WERI-Rb-1 (cell line): ENCODE results near the gene MANEAL.
A peak's percentile ranks its signal among the peaks of the same experiment; 100 is the strongest.

ENCODE experiments used
- DNase-seq: peaks from one replicate; pipeline ENCODE4 v3.0.0-alpha.2; 2020
- H3K27ac ChIP-seq: fragments of 250-450 bp; sonication (Bioruptor Pico); 2 replicates; pipeline ENCODE4 v1.5.1; 2020; ENCODE audit warnings: mild to moderate bottlenecking, moderate library complexity
- H3K27me3 ChIP-seq: fragments of 250-450 bp; sonication (Bioruptor Pico); 2 replicates; pipeline ENCODE4 v1.5.1; 2021; ENCODE audit warnings: mild to moderate bottlenecking, low read depth, moderate library complexity; ENCODE audit not compliant: insufficient read depth, severe bottlenecking
- H3K36me3 ChIP-seq: fragments of 250-450 bp; sonication (Bioruptor Pico); 2 replicates; pipeline ENCODE4 v1.5.1; 2020; ENCODE audit warnings: mild to moderate bottlenecking, moderate library complexity
- H3K4me3 ChIP-seq: 2 replicates; pipeline ENCODE4 v1.5.1; 2011; ENCODE audit warnings: low read depth, mild to moderate bottlenecking, control low read depth, low read length
- H3K9me3 ChIP-seq: fragments of 250-450 bp; sonication (Bioruptor Pico); 2 replicates; pipeline ENCODE4 v1.5.1; 2021; ENCODE audit warnings: mild to moderate bottlenecking, moderate library complexity; ENCODE audit not compliant: severe bottlenecking
- TF ChIP-seq, protein P1 (sequence below): IDR thresholded peaks from 2 replicates; pipeline ENCODE4 v1.5.1; 2011; ENCODE audit warnings: low read depth, mild to moderate bottlenecking, control low read depth, inconsistent platforms, low read length

The MANEAL gene

DNA sequence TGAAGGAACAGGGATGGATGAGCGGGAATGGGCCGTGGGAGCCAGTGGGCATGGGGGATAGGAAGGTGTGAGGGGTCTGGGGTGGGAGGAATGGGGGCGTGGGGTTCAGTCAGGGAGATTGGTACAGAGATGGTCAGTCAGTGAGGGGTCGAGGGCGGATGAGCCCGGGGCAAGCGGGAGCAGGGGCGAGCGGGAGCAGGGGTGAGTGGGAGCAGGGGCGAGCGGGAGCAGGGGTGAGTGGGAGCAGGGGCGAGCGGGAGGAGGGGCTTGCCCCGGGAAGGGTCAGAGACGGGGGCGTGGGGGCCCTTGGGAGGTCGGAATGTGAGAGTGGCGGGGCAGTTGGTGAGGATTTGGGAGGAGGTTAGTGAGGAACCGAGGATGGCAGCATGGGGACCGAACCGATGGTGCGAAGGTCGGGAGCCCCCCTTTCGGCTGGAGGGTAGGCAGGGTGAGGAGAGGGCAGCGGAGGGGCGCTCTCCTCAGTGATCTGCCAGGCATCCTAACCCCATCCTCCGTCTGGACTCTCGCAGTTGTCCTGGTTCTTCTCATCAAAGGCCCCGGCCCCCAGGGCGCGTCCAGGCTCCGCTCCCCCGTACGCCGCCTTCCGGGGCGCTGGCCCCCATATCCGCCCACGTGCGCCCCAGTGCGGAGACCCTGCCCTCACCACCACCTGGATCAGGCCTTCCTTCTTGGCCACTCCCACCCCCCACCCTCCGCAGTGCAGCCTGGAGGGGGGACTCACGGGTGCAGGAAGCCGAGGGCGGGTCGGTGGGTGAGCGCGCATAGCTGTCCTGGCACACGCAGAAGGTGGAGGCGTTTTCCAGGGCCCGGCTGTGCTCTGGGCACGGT lies 40.0 kb upstream of the MANEAL start:
- H3K4me3 ChIP-seq = peak overlapping the region; percentile 56; the same call in 1 of the 2 replicates
- no peaks in the 10 kb centered on the region; the same call in 1 of the 2 replicates for H3K36me3 ChIP-seq
- no peaks in the 10 kb centered on the region for H3K27me3 ChIP-seq
- no peaks in the 10 kb centered on the region for H3K9me3 ChIP-seq
- no peak for DNase-seq
- TF ChIP-seq, protein P1, sequence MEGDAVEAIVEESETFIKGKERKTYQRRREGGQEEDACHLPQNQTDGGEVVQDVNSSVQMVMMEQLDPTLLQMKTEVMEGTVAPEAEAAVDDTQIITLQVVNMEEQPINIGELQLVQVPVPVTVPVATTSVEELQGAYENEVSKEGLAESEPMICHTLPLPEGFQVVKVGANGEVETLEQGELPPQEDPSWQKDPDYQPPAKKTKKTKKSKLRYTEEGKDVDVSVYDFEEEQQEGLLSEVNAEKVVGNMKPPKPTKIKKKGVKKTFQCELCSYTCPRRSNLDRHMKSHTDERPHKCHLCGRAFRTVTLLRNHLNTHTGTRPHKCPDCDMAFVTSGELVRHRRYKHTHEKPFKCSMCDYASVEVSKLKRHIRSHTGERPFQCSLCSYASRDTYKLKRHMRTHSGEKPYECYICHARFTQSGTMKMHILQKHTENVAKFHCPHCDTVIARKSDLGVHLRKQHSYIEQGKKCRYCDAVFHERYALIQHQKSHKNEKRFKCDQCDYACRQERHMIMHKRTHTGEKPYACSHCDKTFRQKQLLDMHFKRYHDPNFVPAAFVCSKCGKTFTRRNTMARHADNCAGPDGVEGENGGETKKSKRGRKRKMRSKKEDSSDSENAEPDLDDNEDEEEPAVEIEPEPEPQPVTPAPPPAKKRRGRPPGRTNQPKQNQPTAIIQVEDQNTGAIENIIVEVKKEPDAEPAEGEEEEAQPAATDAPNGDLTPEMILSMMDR = no peak
- H3K27ac ChIP-seq = no peak overlapping the region

DNA sequence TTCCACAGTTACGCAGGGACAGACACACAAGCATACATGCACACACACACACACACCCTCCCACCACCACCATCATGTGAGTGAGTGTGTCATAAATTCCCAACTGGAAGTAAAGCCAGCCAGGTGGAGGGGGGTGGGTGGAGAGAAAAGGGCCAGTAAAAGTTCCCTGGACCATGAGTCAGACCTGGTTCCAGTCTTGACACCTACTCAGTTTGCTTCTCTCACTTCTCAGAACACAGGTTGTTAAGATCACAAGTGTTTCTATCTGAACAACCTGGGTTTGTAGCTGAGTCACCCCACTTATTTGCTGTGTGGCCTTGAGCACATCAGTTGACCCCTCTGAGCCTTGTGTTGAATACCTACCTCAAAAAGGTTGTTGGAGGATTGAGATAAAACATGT lies 38.4 kb upstream of the MANEAL start:
- Histone ChIP-seq H3K9me3 (no peaks in the 10 kb centered on the region), H3K27me3 (no peaks in the 10 kb centered on the region), H3K27ac (no peak overlapping the region), H3K4me3 (no peak overlapping the region), H3K36me3 (no peaks in the 10 kb centered on the region)
- TF ChIP-seq, protein P1 = no peak
- DNase-seq = no peak

DNA sequence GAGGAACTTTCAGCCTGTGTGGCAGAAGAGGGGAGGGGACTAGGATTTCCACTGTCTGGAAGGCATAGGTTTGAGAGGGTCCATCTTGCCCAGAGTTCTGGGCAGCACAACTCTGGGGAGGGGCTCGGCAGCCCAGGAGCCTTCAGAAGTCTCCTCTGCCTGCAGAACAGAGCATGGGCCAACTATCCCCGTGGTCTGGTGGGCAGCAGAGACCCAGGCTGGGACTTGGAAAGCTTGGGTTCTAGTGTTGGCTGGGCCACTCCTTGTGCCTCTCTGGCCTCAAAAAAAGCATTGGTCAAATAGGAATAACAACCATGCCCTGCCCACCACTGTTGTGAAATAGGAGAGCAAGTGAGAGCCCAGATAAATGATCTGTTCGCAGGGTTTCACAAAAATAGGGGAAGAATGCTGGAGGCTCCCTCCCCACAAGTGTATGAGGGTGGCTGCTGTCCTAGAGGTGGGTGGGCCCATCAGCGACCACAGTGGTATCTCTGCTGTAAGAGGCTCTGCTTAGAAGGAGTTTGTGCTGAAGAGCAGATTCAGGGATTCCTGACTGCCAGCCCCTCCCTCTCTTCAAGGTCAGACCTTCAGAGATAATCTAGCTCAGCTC lies 37.6 kb upstream of the MANEAL start:
- Histone ChIP-seq H3K9me3 (no peaks in the 10 kb centered on the region), H3K4me3 (no peak overlapping the region), H3K27me3 (no peaks in the 10 kb centered on the region), H3K27ac (no peak overlapping the region), H3K36me3 (no peaks in the 10 kb centered on the region)
- peak; percentile 41 for DNase-seq
- TF ChIP-seq, protein P1 = no peak

DNA sequence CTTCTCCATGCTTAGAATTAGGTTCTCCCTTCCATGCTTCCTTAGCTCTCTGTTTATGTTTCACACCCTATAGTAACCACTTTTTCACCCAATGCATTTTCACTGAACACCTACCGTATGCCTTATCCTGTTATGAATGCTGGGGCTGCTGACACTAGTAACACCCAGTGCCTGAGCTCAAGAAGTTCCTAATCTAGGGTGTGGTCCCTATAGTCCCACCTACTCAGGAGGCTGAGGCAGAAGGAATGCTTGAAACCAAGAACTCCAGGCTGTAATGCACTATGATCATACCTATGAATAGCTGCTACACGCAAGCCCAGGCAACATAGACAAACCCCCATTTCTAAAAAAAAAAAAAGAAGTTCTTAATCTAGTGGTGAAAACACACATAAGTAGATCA lies 34.2 kb upstream of the MANEAL start:
- no peaks in the 10 kb centered on the region for H3K9me3 ChIP-seq
- peaks cover 13% of the 10 kb centered on the region for H3K27me3 ChIP-seq
- TF ChIP-seq, protein P1 = no peak
- H3K4me3 ChIP-seq = no peak overlapping the region
- no peak for DNase-seq
- H3K36me3 ChIP-seq = no peaks in the 10 kb centered on the region
- no peak overlapping the region for H3K27ac ChIP-seq

- H3K9me3 ChIP-seq = no peaks in the 10 kb centered on the region
- H3K36me3 ChIP-seq = no peaks in the 10 kb centered on the region
- peaks cover 13% of the 10 kb centered on the region for H3K27me3 ChIP-seq
- TF ChIP-seq, protein P1 = no peak
- no peak overlapping the region for H3K4me3 ChIP-seq
- no peak for DNase-seq
- H3K27ac ChIP-seq = no peak overlapping the region
Measured at GRCh38 chr1:37761416-37762095, 32.1 kb upstream of the MANEAL start.
